K562 (cell line): ENCODE data around the gene SNRNP200. TPM values are rescaled to one million over a fixed set of nuclear protein-coding genes. Genes with fewer than 3 reads are reported as not detected.

Source experiments
- ARHGAP35 ChIP-seq: fragments of 450-650 bp; IDR thresholded peaks from 2 replicates; pipeline ENCODE4 v1.6.1; 2018; ENCODE audit not compliant: partially characterized antibody
- CEBPG ChIP-seq, 3 experiments: fragments of 200-800 bp in 1 of 3; sonication (Bioruptor generic) in 1 of 3; sonication (generic) in 1 of 3; formaldehyde crosslinking in 1 of 3; IDR thresholded peaks in 2 of 3; conservative IDR thresholded peaks in 1 of 3; 2 replicates each; pipeline versions ENCODE4 v1.6.1 to v1.8.0; 2016 to 2022; ENCODE audit warnings: missing compliant biosample characterization in 2 of 3, missing genetic modification characterization in 2 of 3, mild to moderate bottlenecking in 1 of 3, missing genetic modification reagents in 1 of 3
- HOXB6 ChIP-seq: fragments of 250-450 bp; sonication (Bioruptor Pico); IDR thresholded peaks from 2 replicates; pipeline ENCODE4 v1.5.1; 2022; ENCODE audit warnings: mild to moderate bottlenecking, borderline replicate concordance
- MTA3 ChIP-seq: fragments of 450-650 bp; formaldehyde crosslinking; IDR thresholded peaks from 2 replicates; pipeline ENCODE4 v1.6.1; 2017; ENCODE audit warnings: mild to moderate bottlenecking, borderline replicate concordance
- MYNN ChIP-seq, 2 experiments: sonication (generic); formaldehyde crosslinking in 1 of 2; IDR thresholded peaks; 2 replicates each; pipeline versions ENCODE4 v1.5.0 to v1.6.1; 2016 to 2020; ENCODE audit warnings: antibody characterized with exemption in 1 of 2, missing genetic modification reagents in 1 of 2
- PTTG1 ChIP-seq: fragments of 450-650 bp; IDR thresholded peaks from 2 replicates; pipeline ENCODE4 v1.6.1; 2016; ENCODE audit warnings: low read depth, mild to moderate bottlenecking, missing genetic modification characterization, missing compliant biosample characterization
- SIX5 ChIP-seq, 2 experiments: IDR thresholded peaks; 2 replicates each; pipeline ENCODE4 v1.6.1; 2011; ENCODE audit warnings: low read length in 2 of 2, borderline replicate concordance in 1 of 2, low read depth in 1 of 2, mild to moderate bottlenecking in 1 of 2, moderate library complexity in 1 of 2; ENCODE audit not compliant: insufficient read depth in 1 of 2
- TAL1 ChIP-seq: fragments of 450-650 bp; IDR thresholded peaks from 2 replicates; pipeline ENCODE4 v1.6.1; 2016; ENCODE audit warnings: mild to moderate bottlenecking
- TCF15 ChIP-seq: fragments of 250-450 bp; sonication (Bioruptor Pico); IDR thresholded peaks from 2 replicates; pipeline ENCODE4 v1.8.0; 2022; ENCODE audit warnings: moderate library complexity, mild to moderate bottlenecking, inconsistent platforms
- TFAM ChIP-seq: fragments of 250-450 bp; sonication (Bioruptor Pico); conservative IDR thresholded peaks from 2 replicates; pipeline ENCODE4 v1.5.0; 2021; ENCODE audit warnings: mild to moderate bottlenecking, moderate library complexity
- TOE1 ChIP-seq, 2 experiments: fragments of 450-650 bp in 1 of 2; sonication (generic) in 1 of 2; formaldehyde crosslinking in 1 of 2; IDR thresholded peaks; 2 replicates each; pipeline versions ENCODE4 v1.7.1 to v1.8.0; 2016 to 2022; ENCODE audit warnings: borderline replicate concordance in 2 of 2, mild to moderate bottlenecking in 2 of 2, antibody characterized with exemption in 1 of 2, inconsistent platforms in 1 of 2, low read depth in 1 of 2, missing genetic modification reagents in 1 of 2, moderate library complexity in 1 of 2
- U2AF1 ChIP-seq: fragments of 200-400 bp; formaldehyde crosslinking; optimal IDR thresholded peaks from 2 replicates; pipeline ENCODE3; 2017; ENCODE audit warnings: mild to moderate bottlenecking, low read depth, low read length, moderate library complexity
- ZFP30 ChIP-seq: fragments of 250-450 bp; sonication (Bioruptor Pico); IDR thresholded peaks from 2 replicates; pipeline ENCODE4 v1.8.0; 2022; ENCODE audit warnings: moderate library complexity, mild to moderate bottlenecking, inconsistent platforms, borderline replicate concordance
- polyA plus RNA-seq, 8 experiments: library from polyadenylated mRNA; depleted of rRNA in 4 of 8; stranded (reverse) in 5 of 8; unstranded in 3 of 8; fragments of >200 nt; fragmentation: Nextera tagmentation in 2 of 8; fragmentation: Illumina TruSeq in 1 of 8; extraction: Ambion mirVana in 2 of 8; extraction: Trizol in 1 of 8; gene quantifications; 2 replicates each; pipeline versions ENCODE4 v1.2.1 to v1.2.3, GENCODE V29; 2011 to 2014; ENCODE audit warnings: inconsistent platforms in 1 of 8, missing spikeins in 1 of 8
- total RNA-seq, 7 experiments: library from RNA; depleted of rRNA in 6 of 7; stranded (reverse); fragments of >200 nt in 6 of 7; fragmentation: Illumina TruSeq in 2 of 7; extraction: Trizol in 2 of 7; gene quantifications; 2 replicates each; pipeline versions ENCODE4 v1.2.1 to v1.2.3, GENCODE V29; 2011 to 2021; ENCODE audit warnings: low replicate concordance in 1 of 7
- TF ChIP-seq, protein P1 (sequence below): fragments of 250-450 bp; sonication (Bioruptor Pico); IDR thresholded peaks from 2 replicates; pipeline ENCODE4 v1.5.0; 2020; ENCODE audit warnings: mild to moderate bottlenecking
- TF ChIP-seq, protein P2 (sequence below): sonication (generic); formaldehyde crosslinking; IDR thresholded peaks from 2 replicates; pipeline ENCODE4 v1.8.0; 2023; ENCODE audit warnings: missing genetic modification reagents, mild to moderate bottlenecking, borderline replicate concordance

The SNRNP200 gene
- total and polyA plus RNA-seq, 9 of the 15 experiments (the other 6 are each of a cell fraction or from before 2014, with no cell fraction given), result 76.1 to 231 (median 155) TPM

DNA sequence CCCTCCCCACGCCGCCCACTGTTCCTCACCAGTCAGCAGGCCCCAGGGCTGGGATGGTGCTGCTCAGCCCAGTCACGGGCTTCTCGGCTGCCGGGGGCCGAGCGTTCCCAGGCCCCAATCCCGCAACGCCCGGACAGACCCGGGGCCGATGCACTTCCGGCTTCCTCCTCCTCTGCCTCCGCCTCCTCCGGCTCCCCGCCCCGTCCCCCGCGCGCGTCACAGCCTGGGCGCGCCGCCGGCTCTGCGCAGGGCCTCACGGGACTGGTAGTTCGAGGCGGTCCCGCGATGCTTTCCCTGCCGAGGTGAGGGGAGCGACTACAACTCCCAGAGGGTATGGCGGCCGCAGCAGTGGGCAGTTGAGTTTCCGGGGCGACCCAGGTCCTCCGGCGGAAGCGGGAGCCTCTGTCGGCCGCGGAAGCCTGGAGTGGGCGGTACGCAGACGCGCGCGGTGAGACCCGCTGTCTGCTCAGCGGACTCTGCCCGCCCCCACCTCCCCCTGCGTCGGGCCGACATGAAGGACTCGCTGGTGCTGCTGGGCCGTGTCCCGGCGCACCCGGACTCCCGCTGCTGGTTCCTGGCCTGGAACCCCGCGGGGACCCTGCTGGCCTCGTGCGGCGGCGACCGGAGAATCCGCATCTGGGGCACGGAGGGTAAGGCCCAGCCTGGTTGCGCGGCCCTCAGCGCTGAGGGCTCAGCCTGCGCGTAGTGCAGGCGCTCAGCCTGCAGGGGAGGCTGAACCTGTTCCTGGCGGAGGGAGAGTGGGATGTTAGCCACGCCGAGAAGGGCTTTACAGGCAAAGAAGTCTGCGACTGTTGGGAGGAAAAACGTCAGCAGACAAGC, 39.3 kb downstream of the SNRNP200 start, which contains the start of the genes CIAO1 and TMEM127 (continued):
- TF ChIP-seq SIX5 (IDR thresholded peaks at IDR 0.05; ENCODE audit: borderline replicate concordance in 1 of 2, insufficient read depth in 1 of 2, low read depth in 1 of 2, low read length in 2 of 2), result peak; percentile 73 to 83
- TF ChIP-seq HOXB6, result no peak
- TF ChIP-seq TOE1 (IDR thresholded peaks at IDR 0.05; ENCODE audit: borderline replicate concordance), result no peak; the same call in 1 of the 2 replicates
- no peak for TF ChIP-seq TOE1 (CRISPR knock-in tag; IDR thresholded peaks at IDR 0.05; ENCODE audit: borderline replicate concordance, low read depth)
- peak; percentile 65 for TF ChIP-seq MTA3
- no peak for TF ChIP-seq CEBPG (CRISPR knock-in tag; IDR thresholded peaks at IDR 0.05)
- TF ChIP-seq CEBPG (tag; conservative IDR thresholded peaks at IDR 0.05 in 1 of 2, IDR thresholded peaks at IDR 0.05 in 1 of 2), result no peak
- TF ChIP-seq, protein P1, sequence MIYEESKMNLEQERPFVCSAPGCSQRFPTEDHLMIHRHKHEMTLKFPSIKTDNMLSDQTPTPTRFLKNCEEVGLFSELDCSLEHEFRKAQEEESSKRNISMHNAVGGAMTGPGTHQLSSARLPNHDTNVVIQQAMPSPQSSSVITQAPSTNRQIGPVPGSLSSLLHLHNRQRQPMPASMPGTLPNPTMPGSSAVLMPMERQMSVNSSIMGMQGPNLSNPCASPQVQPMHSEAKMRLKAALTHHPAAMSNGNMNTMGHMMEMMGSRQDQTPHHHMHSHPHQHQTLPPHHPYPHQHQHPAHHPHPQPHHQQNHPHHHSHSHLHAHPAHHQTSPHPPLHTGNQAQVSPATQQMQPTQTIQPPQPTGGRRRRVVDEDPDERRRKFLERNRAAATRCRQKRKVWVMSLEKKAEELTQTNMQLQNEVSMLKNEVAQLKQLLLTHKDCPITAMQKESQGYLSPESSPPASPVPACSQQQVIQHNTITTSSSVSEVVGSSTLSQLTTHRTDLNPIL (CRISPR knock-in tag), result no peak
- TF ChIP-seq TAL1, result no peak
- no peak for TF ChIP-seq TFAM (CRISPR knock-in tag)
- TF ChIP-seq, protein P2, sequence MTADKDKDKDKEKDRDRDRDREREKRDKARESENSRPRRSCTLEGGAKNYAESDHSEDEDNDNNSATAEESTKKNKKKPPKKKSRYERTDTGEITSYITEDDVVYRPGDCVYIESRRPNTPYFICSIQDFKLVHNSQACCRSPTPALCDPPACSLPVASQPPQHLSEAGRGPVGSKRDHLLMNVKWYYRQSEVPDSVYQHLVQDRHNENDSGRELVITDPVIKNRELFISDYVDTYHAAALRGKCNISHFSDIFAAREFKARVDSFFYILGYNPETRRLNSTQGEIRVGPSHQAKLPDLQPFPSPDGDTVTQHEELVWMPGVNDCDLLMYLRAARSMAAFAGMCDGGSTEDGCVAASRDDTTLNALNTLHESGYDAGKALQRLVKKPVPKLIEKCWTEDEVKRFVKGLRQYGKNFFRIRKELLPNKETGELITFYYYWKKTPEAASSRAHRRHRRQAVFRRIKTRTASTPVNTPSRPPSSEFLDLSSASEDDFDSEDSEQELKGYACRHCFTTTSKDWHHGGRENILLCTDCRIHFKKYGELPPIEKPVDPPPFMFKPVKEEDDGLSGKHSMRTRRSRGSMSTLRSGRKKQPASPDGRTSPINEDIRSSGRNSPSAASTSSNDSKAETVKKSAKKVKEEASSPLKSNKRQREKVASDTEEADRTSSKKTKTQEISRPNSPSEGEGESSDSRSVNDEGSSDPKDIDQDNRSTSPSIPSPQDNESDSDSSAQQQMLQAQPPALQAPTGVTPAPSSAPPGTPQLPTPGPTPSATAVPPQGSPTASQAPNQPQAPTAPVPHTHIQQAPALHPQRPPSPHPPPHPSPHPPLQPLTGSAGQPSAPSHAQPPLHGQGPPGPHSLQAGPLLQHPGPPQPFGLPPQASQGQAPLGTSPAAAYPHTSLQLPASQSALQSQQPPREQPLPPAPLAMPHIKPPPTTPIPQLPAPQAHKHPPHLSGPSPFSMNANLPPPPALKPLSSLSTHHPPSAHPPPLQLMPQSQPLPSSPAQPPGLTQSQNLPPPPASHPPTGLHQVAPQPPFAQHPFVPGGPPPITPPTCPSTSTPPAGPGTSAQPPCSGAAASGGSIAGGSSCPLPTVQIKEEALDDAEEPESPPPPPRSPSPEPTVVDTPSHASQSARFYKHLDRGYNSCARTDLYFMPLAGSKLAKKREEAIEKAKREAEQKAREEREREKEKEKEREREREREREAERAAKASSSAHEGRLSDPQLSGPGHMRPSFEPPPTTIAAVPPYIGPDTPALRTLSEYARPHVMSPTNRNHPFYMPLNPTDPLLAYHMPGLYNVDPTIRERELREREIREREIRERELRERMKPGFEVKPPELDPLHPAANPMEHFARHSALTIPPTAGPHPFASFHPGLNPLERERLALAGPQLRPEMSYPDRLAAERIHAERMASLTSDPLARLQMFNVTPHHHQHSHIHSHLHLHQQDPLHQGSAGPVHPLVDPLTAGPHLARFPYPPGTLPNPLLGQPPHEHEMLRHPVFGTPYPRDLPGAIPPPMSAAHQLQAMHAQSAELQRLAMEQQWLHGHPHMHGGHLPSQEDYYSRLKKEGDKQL (CRISPR knock-in tag), result no peak
- TF ChIP-seq PTTG1 (tag), result no peak
- TF ChIP-seq U2AF1, result no peak
- TF ChIP-seq MYNN (IDR thresholded peaks at IDR 0.05), result no peak
- TF ChIP-seq MYNN (CRISPR knock-in tag; IDR thresholded peaks at IDR 0.05), result no peak
- TF ChIP-seq ZFP30, result no peak
- TF ChIP-seq TCF15 (CRISPR knock-in tag), result no peak
- TF ChIP-seq ARHGAP35, result no peak
